HEK293 (cell line): ENCODE data around the gene UTP14A.
"Not testable (repeated sequence)": the region's sequence is repeated elsewhere in the genome, so short reads cannot be mapped to it uniquely, and the experiment has no call there.

Source experiments
- CTCF ChIP-seq: fragments of 450-650 bp; formaldehyde crosslinking; IDR thresholded peaks from 2 replicates; pipeline ENCODE4 v1.5.1; 2016; ENCODE audit warnings: missing biosample characterization, missing genetic modification characterization
- MEIS1 ChIP-seq: sonication (generic); formaldehyde crosslinking; IDR thresholded peaks from 2 replicates; pipeline ENCODE4 v1.8.1; 2022; ENCODE audit warnings: missing genetic modification reagents, mild to moderate bottlenecking, borderline replicate concordance

GRCh38 chrX:129866321-129866720, 39.6 kb upstream of the UTP14A start:
- not testable (repeated sequence) for TF ChIP-seq MEIS1 (CRISPR knock-in tag); CTCF (tag by site-specific recombination)
